AG04450 (cell line): ENCODE data around the gene DENND4B. TPM values are rescaled to one million over a fixed set of nuclear protein-coding genes. Genes with fewer than 3 reads are reported as not detected.

ENCODE experiments used
- CTCF ChIA-PET: fragments of 300-600, 350-600 bp; formaldehyde crosslinking; extraction: SDS; loops from one replicate; lab custom pipeline; 2022; ENCODE audit warnings: antibody characterized with exemption, inconsistent platforms; lab: Charles Lee
- POLR2A ChIA-PET: fragments of 350-600 bp; formaldehyde crosslinking; extraction: SDS; loops from one replicate; lab custom pipeline; 2021; ENCODE audit warnings: antibody characterized with exemption, inconsistent platforms; lab: Yijun Ruan, JAX
- DNase-seq: peaks from one replicate; pipeline ENCODE4 v3.0.0-alpha.2; 2011; ENCODE audit warnings: low read depth, low spot score
- H3K27ac ChIP-seq: one replicate; pipeline ENCODE4 v1.5.1; 2012; ENCODE audit warnings: low read depth, low read length, control low read depth
- H3K27me3 ChIP-seq: one replicate; pipeline ENCODE4 v1.6.0; 2012; ENCODE audit warnings: low read length; ENCODE audit not compliant: control insufficient read depth, insufficient read depth
- H3K4me3 ChIP-seq: 2 replicates; pipeline ENCODE4 v1.5.1; 2011; ENCODE audit warnings: mild to moderate bottlenecking, low read depth, low read length, control low read depth
- H3K9me3 ChIP-seq: 2 replicates; pipeline ENCODE4 v1.5.1; 2012; ENCODE audit warnings: low read length; ENCODE audit not compliant: control insufficient read depth, insufficient read depth
- CTCF ChIP-seq: IDR thresholded peaks from 2 replicates; pipeline ENCODE4 v1.5.1; 2011; ENCODE audit warnings: low read depth, low read length, control low read depth, inconsistent platforms
- polyA plus RNA-seq: library from polyadenylated mRNA; depleted of rRNA; stranded (reverse); fragments of >200 nt; gene quantifications from 2 replicates; pipeline ENCODE4 v1.2.3, GENCODE V29; 2011

DENND4B gene
- polyA plus RNA-seq, 1 experiment: 10.3 TPM

GRCh38 chr1:153961421-153961820 lies 14.9 kb upstream of the DENND4B start:
- no peak for TF ChIP-seq CTCF
- H3K9me3 ChIP-seq: no peaks in the 10 kb centered on the region; the same call in 1 of the 2 replicates
- DNase-seq: no peak
- POLR2A ChIA-PET: interaction anchor here (3.3 kb wide), 1 partner anchor 16 kb away, joined by 26 read pairs; the partner anchor contains the start of gene JTB
- peak overlapping the region; percentile 90 for H3K4me3 ChIP-seq
- no peaks in the 10 kb centered on the region for H3K27me3 ChIP-seq
- no peak overlapping the region for H3K27ac ChIP-seq
- CTCF ChIA-PET: interaction anchor here (1.2 kb wide), 2 partner anchors 15 to 25 kb away, joined by 3 to 5 read pairs; partner anchors contain the start of genes DENND4B and RAB13

GRCh38 chr1:153960206-153960605 lies 13.7 kb upstream of the DENND4B start:
- DNase-seq: no peak
- TF ChIP-seq CTCF: no peak
- ChIA-PET CTCF (interaction anchor here (1.7 kb wide), 1 partner anchor 13 kb away, joined by 4 read pairs; no protein-coding TSS in a partner anchor), POLR2A (no interaction called here)
- Histone ChIP-seq H3K27ac (no peak overlapping the region), H3K9me3 (no peaks in the 10 kb centered on the region; the same call in 1 of the 2 replicates), H3K4me3 (no peak overlapping the region), H3K27me3 (no peaks in the 10 kb centered on the region)

- Histone ChIP-seq H3K27ac (no peak overlapping the region), H3K4me3 (no peak overlapping the region), H3K9me3 (no peaks in the 10 kb centered on the region; the same call in 1 of the 2 replicates), H3K27me3 (no peaks in the 10 kb centered on the region)
- ChIA-PET POLR2A (interaction anchor here (1.6 kb wide), 2 partner anchors 18 to 31 kb away, joined by 9 to 16 read pairs; partner anchors contain the start of genes JTB and RPS27), CTCF (interaction anchor here (1.7 kb wide), 1 partner anchor 13 kb away, joined by 4 read pairs; no protein-coding TSS in a partner anchor)
- TF ChIP-seq CTCF: no peak
- DNase-seq: no peak
Measured at GRCh38 chr1:153959454-153959853, 12.9 kb upstream of the DENND4B start.

- POLR2A ChIA-PET: interaction anchor here (0.7 to 2.1 kb wide), 8 partner anchors 8 to 201 kb away, joined by 3 to 19 read pairs (median 10); partner anchors contain the start of genes CREB3L4, DENND4B, JTB and RAB13
- Histone ChIP-seq H3K4me3 (peak overlapping the region; percentile 37), H3K27me3 (no peaks in the 10 kb centered on the region), H3K9me3 (no peaks in the 10 kb centered on the region; the same call in 1 of the 2 replicates), H3K27ac (no peak overlapping the region)
- DNase-seq: no peak
- CTCF ChIA-PET: interaction anchor here (0.7 to 1.7 kb wide), 2 partner anchors 12 to 161 kb away, joined by 3 to 4 read pairs; no protein-coding TSS in a partner anchor
- no peak for TF ChIP-seq CTCF
Measured at GRCh38 chr1:153958961-153959260, 12.4 kb upstream of the DENND4B start.
